Measurements from ENCODE around the gene RNF167.
A peak's percentile ranks its signal among the peaks of the same experiment; 100 is the strongest.

DNA sequence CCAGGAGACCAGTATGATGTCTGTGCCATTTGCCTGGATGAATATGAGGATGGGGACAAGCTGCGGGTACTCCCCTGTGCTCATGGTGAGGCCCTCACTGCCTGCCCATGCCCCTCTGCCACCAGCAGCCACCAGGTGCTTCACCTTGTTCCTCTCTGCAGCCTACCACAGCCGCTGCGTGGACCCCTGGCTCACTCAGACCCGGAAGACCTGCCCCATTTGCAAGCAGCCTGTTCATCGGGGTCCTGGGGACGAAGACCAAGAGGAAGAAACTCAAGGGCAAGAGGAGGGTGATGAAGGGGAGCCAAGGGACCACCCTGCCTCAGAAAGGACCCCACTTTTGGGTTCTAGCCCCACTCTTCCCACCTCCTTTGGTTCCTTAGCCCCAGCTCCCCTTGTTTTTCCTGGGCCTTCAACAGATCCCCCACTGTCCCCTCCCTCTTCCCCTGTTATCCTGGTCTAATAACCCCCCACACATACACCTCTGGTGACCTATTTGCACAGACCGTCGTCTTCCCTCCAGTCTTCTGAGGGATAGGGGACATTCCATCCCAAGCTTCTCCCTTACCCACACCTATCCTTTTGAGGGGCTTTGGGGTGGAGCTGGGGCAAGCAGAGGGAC, 4.6 kb downstream of the RNF167 start:
- no peak for TF ChIP-seq CEBPB (IDR thresholded peaks at IDR 0.05; ENCODE audit: low read depth, low read length)
- TF ChIP-seq, protein P1, sequence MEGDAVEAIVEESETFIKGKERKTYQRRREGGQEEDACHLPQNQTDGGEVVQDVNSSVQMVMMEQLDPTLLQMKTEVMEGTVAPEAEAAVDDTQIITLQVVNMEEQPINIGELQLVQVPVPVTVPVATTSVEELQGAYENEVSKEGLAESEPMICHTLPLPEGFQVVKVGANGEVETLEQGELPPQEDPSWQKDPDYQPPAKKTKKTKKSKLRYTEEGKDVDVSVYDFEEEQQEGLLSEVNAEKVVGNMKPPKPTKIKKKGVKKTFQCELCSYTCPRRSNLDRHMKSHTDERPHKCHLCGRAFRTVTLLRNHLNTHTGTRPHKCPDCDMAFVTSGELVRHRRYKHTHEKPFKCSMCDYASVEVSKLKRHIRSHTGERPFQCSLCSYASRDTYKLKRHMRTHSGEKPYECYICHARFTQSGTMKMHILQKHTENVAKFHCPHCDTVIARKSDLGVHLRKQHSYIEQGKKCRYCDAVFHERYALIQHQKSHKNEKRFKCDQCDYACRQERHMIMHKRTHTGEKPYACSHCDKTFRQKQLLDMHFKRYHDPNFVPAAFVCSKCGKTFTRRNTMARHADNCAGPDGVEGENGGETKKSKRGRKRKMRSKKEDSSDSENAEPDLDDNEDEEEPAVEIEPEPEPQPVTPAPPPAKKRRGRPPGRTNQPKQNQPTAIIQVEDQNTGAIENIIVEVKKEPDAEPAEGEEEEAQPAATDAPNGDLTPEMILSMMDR (conservative IDR thresholded peaks at IDR 0.05; ENCODE audit: low read depth, low read length), result no peak
- TF ChIP-seq MAFK (IDR thresholded peaks at IDR 0.05; ENCODE audit: low read depth, low read length), result no peak
- TF ChIP-seq POLR2A (IDR thresholded peaks at IDR 0.05; ENCODE audit: low read depth, low read length), result peak; percentile 30; the same call in 1 of the 2 replicates
- TF ChIP-seq NFE2L2 (IDR thresholded peaks at IDR 0.05; ENCODE audit: low read depth, low read length), result no peak
- no peak for TF ChIP-seq CHD1 (IDR thresholded peaks at IDR 0.05; ENCODE audit: low read depth, low read length)
- TF ChIP-seq BHLHE40 (IDR thresholded peaks at IDR 0.05; ENCODE audit: low read depth, low read length), result no peak
- no peak for TF ChIP-seq RCOR1 (IDR thresholded peaks at IDR 0.05; ENCODE audit: insufficient replicate concordance, low read length)
- TF ChIP-seq FOS (IDR thresholded peaks at IDR 0.05; ENCODE audit: low read depth, low read length), result no peak
- TF ChIP-seq RAD21 (IDR thresholded peaks at IDR 0.05; ENCODE audit: low read length), result no peak
- TF ChIP-seq, protein P2, sequence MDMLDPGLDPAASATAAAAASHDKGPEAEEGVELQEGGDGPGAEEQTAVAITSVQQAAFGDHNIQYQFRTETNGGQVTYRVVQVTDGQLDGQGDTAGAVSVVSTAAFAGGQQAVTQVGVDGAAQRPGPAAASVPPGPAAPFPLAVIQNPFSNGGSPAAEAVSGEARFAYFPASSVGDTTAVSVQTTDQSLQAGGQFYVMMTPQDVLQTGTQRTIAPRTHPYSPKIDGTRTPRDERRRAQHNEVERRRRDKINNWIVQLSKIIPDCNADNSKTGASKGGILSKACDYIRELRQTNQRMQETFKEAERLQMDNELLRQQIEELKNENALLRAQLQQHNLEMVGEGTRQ (IDR thresholded peaks at IDR 0.05; ENCODE audit: low read depth, low read length), result no peak
- no peak for TF ChIP-seq RFX5 (IDR thresholded peaks at IDR 0.05; ENCODE audit: low read depth, low read length)
- TF ChIP-seq MAZ (IDR thresholded peaks at IDR 0.05; ENCODE audit: borderline replicate concordance, low read depth, low read length), result no peak
- no peak for TF ChIP-seq SMC3 (IDR thresholded peaks at IDR 0.05; ENCODE audit: low read depth, low read length)
